Gastroesophageal sphincter (tissue), 4 donors: ENCODE measurements around the gene MYO1D. TPM values are rescaled to one million over a fixed set of nuclear protein-coding genes. Genes with fewer than 3 reads are reported as not detected.
A peak's percentile ranks its signal among the peaks of the same experiment; 100 is the strongest.

Source experiments
- ATAC-seq: fragments of 150-250 bp; one replicate; pipeline ENCODE4 v1.9.1; 2016; ENCODE audit warnings: mild to moderate bottlenecking, moderate library complexity
- H3K27ac ChIP-seq, 4 donors: fragments of 200-600 bp; sonication (generic) in 3 of 4; 1 replicate in 3 of 4; 2 replicates in 1 of 4; pipeline ENCODE4 v1.5.1; 2016 to 2019
- H3K27me3 ChIP-seq: fragments of 200-600 bp; sonication (generic); one replicate; pipeline ENCODE4 v1.5.1; 2019
- H3K36me3 ChIP-seq, 2 donors: fragments of 200-600 bp; sonication (generic); one replicate each; pipeline ENCODE4 v1.5.1; 2019; ENCODE audit warnings: control low read depth in 1 of 2
- H3K4me1 ChIP-seq, 3 donors: fragments of 200-600 bp; sonication (generic); 1 replicate in 2 of 3; 2 replicates in 1 of 3; pipeline ENCODE4 v1.5.1; 2016 to 2019; ENCODE audit warnings: control low read depth in 2 of 3
- H3K4me3 ChIP-seq, 2 donors: fragments of 200-600 bp; sonication (generic); one replicate each; pipeline ENCODE4 v1.5.1; 2019; ENCODE audit warnings: mild to moderate bottlenecking in 1 of 2, moderate library complexity in 1 of 2
- H3K9me3 ChIP-seq, 3 donors: fragments of 200-600 bp; sonication (generic); one replicate each; pipeline ENCODE4 v1.5.1; 2017 to 2019; ENCODE audit warnings: control low read depth in 2 of 3
- EP300 ChIP-seq: sonication (generic); formaldehyde crosslinking; IDR thresholded peaks from one replicate; pipeline ENCODE4 v1.6.1; 2017; ENCODE audit warnings: antibody characterized with exemption, mild to moderate bottlenecking
- POLR2A ChIP-seq, 2 donors: fragments of 450-650 bp; IDR thresholded peaks; one replicate each; pipeline ENCODE4 v1.6.1; 2017; ENCODE audit warnings: antibody characterized with exemption in 2 of 2, mild to moderate bottlenecking in 2 of 2, moderate library complexity in 1 of 2
- POLR2AphosphoS5 ChIP-seq: sonication (generic); formaldehyde crosslinking; IDR thresholded peaks from one replicate; pipeline ENCODE4 v1.6.1; 2017; ENCODE audit warnings: antibody characterized with exemption
- WGBS, 2 donors: methylation state at CpG; one replicate each; pipeline ENCODE4 v1.1.5; 2018; ENCODE audit warnings: low coverage in 1 of 2; 5-methylcytosine and 5-hydroxymethylcytosine counted together
- total RNA-seq, 4 donors: library from RNA; depleted of rRNA; stranded (reverse); fragments of >200 nt; gene quantifications; one replicate each; pipeline ENCODE4 v1.1.0, GENCODE V29; 2016
- TF ChIP-seq, protein P1 (sequence below), 4 experiments: fragments of 200-600 bp in 2 of 4; fragments of 450-650 bp in 2 of 4; sonication (generic) in 1 of 4; IDR thresholded peaks; one replicate each; pipeline ENCODE4 v1.5.1; 2017 to 2019; ENCODE audit warnings: antibody characterized with exemption in 4 of 4, mild to moderate bottlenecking in 2 of 4, moderate library complexity in 2 of 4

MYO1D gene
- total RNA-seq, 4 donors from 2014 or later: 28.2 to 63.5 (median 47.2) TPM

DNA sequence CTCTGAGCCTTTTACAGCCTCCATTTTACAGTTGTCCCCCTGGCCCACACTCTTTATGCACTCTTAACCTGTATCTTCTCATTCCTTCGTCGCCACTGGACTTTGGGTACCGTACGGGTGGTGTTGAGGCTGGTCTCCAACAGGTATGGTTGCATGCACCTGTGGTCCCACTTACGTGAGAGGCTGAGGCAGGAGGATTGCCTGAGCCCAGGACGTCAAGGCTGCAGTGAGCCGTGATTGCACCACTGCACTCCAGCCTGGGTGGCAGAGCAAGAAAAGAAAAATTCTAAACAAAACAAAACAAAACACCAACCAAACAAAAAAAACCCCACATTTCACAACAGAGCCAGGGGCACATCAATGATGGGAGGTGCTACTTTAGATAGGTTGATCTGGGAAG is 36.7 kb upstream of the MYO1D start:
- TF ChIP-seq POLR2AphosphoS5 (no peak), EP300 (no peak), POLR2A (IDR thresholded peaks at IDR 0.05) (no peak)
- Histone ChIP-seq H3K27me3 (no peaks in the 10 kb centered on the region), H3K4me3 (no peak overlapping the region), H3K4me1 (peaks cover 0 to 25% (median 4%) of the 10 kb centered on the region in 3 donors), H3K36me3 (no peaks in the 10 kb centered on the region), H3K27ac (no peak overlapping the region), H3K9me3 (no peaks in the 10 kb centered on the region)
- no peak for ATAC-seq
- 86 to 87% methylated on average over 1 to 6 of the region's 7 CpGs for WGBS, 2 donors

DNA sequence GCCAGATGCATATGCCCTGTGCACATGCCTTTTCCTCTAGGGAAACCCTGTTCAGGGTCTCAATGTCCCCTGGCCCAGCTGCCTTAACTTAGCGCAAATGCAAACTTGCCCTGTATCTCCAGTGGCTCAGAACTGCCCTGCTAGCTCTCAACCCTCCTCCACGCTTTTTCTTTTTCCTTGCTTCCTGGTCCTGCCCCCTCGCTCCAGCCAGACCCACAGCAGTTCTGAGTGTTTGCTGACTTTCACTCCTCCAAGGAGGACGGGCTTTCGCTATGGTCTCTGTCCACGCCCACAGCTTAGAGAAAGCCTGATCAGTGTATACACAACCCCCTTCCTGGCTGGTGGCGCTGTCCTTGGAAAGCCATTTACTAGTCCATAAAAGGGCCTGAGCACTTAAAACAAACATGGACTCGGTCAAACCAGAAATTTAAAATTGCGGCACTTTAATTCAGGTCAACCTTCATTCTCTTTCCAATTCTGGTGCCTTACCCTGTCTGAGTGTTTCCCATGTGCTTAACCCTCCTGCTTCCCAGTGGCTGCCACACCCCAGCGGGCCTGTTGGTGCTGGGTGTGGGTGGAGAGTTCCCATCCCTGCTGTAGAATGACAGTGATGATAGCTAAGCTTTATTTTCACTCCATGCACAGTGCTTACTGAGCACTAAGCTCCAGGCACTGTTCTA is 35.4 kb upstream of the MYO1D start:
- Histone ChIP-seq H3K4me1 (peaks cover 0 to 25% (median 4%) of the 10 kb centered on the region in 3 donors), H3K36me3 (no peaks in the 10 kb centered on the region), H3K27ac (peak overlapping the region in 3 of 4 donors; percentile 65 to 74 (median 71)), H3K9me3 (no peaks in the 10 kb centered on the region), H3K4me3 (peak overlapping the region in 1 of 2 donors; percentile 25), H3K27me3 (no peaks in the 10 kb centered on the region)
- WGBS, 2 donors: 11 to 17% methylated on average over 7 to 8 of the region's 10 CpGs
- TF ChIP-seq POLR2A (IDR thresholded peaks at IDR 0.05) (no peak), EP300 (no peak), POLR2AphosphoS5 (no peak)
- TF ChIP-seq, protein P1, sequence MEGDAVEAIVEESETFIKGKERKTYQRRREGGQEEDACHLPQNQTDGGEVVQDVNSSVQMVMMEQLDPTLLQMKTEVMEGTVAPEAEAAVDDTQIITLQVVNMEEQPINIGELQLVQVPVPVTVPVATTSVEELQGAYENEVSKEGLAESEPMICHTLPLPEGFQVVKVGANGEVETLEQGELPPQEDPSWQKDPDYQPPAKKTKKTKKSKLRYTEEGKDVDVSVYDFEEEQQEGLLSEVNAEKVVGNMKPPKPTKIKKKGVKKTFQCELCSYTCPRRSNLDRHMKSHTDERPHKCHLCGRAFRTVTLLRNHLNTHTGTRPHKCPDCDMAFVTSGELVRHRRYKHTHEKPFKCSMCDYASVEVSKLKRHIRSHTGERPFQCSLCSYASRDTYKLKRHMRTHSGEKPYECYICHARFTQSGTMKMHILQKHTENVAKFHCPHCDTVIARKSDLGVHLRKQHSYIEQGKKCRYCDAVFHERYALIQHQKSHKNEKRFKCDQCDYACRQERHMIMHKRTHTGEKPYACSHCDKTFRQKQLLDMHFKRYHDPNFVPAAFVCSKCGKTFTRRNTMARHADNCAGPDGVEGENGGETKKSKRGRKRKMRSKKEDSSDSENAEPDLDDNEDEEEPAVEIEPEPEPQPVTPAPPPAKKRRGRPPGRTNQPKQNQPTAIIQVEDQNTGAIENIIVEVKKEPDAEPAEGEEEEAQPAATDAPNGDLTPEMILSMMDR (IDR thresholded peaks at IDR 0.05): no peak
- peak; percentile 87 for ATAC-seq

DNA sequence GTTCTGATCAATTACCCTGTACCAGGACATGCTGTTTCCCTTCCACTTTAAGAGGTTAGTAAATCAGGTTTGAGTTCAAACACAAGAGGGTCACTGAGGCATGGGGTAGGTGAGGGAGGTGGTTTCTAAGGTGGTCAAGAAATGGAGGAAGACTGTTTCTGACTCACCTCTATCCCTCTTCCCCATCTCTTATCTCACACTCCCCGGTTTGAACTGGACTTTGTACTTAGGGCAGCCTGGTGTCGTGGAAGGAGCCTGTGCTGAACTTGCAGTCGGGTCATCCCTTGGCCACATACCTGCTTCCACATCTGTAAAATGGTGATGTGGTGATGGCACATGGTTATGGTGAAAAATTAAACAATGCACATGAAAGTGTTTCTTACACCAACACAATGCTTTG is 33.8 kb upstream of the MYO1D start:
- Histone ChIP-seq H3K36me3 (no peaks in the 10 kb centered on the region), H3K4me3 (no peak overlapping the region), H3K9me3 (no peaks in the 10 kb centered on the region), H3K27me3 (no peaks in the 10 kb centered on the region), H3K27ac (no peak overlapping the region), H3K4me1 (peaks cover 0 to 25% (median 4%) of the 10 kb centered on the region in 3 donors)
- WGBS, 2 donors: 83% methylated on average over 2 of the region's 3 CpGs; no CpG with 5 or more reads in 1 of the 2 donors
- ATAC-seq: no peak
- no peak for TF ChIP-seq POLR2A (IDR thresholded peaks at IDR 0.05)
- no peak for TF ChIP-seq EP300
- TF ChIP-seq POLR2AphosphoS5: no peak
- TF ChIP-seq, protein P1 (IDR thresholded peaks at IDR 0.05): no peak

DNA sequence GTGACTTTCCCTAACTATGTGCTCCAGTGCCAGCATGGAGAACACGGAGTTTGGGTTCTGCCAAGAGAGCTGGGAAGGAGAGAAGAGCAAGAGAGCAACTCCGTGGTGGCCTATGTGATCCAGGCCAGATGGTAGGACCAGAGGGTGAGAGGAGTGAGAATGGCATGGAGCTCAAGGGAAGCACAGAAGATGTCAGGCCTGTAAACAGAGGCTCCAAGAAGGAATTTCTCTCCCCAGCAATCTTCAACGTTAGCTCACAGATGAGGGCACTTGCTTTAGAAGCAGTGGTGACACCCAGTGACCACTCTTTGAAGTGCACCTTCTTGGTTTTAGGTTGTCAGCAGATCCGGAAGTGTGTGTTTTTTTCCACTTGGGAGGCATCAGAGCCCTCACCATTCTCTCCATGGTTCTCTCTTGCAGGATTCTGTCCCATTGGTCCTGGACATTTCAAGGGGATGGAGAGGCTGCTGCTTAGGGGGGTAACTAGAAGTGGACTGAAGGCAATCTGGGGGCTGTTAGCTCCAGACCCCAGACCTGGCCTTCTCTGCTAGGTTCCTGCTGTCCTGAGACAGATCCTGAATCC is 33.0 kb upstream of the MYO1D start:
- H3K4me3 ChIP-seq: no peak overlapping the region
- no peak for TF ChIP-seq POLR2A (IDR thresholded peaks at IDR 0.05)
- no peak for TF ChIP-seq EP300
- TF ChIP-seq, protein P1 (IDR thresholded peaks at IDR 0.05): peak; percentile 57 to 81 (median 75)
- TF ChIP-seq POLR2AphosphoS5: no peak
- peaks cover 0 to 25% (median 4%) of the 10 kb centered on the region in 3 donors for H3K4me1 ChIP-seq
- H3K27me3 ChIP-seq: no peaks in the 10 kb centered on the region
- H3K27ac ChIP-seq: no peak overlapping the region
- H3K36me3 ChIP-seq: no peaks in the 10 kb centered on the region
- H3K9me3 ChIP-seq: no peaks in the 10 kb centered on the region
- WGBS, 2 donors: 25% methylated on average over 4 of the region's 4 CpGs; no CpG with 5 or more reads in 1 of the 2 donors
- ATAC-seq: peak; percentile 72

DNA sequence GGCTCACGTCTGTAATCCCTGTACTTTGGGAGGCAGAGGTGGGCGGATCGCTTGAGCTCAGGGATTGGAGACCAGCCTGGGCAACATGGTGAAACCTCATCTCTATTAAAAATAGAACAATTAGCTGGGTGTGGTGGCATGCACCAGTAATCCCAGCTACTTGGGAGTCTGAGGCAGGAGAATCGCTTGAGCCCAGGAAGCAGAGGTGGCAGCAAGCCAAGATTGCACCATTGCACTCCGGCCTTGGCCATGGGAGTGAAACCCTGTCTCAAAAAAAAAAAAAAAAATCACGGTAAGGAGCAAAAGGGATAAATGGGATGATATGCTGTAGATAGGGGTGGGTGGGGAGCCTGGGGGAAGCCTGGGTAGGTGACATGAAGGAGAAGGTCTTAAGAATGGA is 30.7 kb upstream of the MYO1D start:
- WGBS, 2 donors: 77 to 84% methylated on average over 5 to 6 of the region's 6 CpGs
- Histone ChIP-seq H3K27ac (no peak overlapping the region), H3K4me1 (peaks cover 0 to 22% (median 3%) of the 10 kb centered on the region in 3 donors), H3K9me3 (no peaks in the 10 kb centered on the region), H3K36me3 (no peaks in the 10 kb centered on the region), H3K27me3 (no peaks in the 10 kb centered on the region), H3K4me3 (no peak overlapping the region)
- no peak for TF ChIP-seq POLR2AphosphoS5
- TF ChIP-seq POLR2A (IDR thresholded peaks at IDR 0.05): no peak
- TF ChIP-seq, protein P1 (IDR thresholded peaks at IDR 0.05): no peak
- no peak for TF ChIP-seq EP300
- no peak for ATAC-seq
